ENCODE results near the gene CSNK2B.

CSNK2B gene

DNA sequence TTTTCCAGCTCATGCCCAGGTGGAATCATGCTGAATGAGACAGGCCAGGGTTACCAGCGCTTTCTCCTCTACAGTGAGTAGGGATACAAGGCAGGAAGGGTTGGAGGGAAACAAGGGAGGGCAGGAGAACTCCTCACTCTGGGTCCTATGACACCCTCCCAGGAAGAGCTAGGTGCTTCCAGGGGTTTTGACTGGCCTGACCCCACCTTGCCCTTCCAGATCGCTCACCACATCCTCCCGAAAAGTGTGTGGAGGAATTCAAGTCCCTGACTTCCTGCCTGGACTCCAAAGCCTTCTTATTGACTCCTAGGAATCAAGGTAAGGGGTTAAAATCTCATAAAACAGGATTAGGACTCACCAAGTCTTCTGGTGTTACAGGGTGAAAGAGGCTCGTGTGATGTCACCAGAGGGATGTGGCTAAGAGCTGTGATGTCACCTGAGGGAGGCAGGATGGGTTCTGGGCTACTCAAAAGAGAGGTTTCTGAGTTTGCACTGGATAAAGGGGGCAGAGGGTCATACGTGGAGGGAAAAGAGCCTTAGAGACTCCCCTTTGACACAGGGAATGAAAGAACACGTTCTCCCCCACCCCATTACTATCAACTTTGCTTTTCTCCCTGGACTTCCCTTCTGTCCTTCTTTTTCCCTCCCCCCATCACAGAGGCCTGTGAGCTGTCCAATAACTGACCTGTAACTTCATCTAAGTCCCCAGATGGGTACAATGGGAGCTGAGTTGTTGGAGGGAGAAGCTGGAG, 8.3 kb upstream of the CSNK2B start:
- TF ChIP-seq, protein P1, sequence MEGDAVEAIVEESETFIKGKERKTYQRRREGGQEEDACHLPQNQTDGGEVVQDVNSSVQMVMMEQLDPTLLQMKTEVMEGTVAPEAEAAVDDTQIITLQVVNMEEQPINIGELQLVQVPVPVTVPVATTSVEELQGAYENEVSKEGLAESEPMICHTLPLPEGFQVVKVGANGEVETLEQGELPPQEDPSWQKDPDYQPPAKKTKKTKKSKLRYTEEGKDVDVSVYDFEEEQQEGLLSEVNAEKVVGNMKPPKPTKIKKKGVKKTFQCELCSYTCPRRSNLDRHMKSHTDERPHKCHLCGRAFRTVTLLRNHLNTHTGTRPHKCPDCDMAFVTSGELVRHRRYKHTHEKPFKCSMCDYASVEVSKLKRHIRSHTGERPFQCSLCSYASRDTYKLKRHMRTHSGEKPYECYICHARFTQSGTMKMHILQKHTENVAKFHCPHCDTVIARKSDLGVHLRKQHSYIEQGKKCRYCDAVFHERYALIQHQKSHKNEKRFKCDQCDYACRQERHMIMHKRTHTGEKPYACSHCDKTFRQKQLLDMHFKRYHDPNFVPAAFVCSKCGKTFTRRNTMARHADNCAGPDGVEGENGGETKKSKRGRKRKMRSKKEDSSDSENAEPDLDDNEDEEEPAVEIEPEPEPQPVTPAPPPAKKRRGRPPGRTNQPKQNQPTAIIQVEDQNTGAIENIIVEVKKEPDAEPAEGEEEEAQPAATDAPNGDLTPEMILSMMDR (IDR thresholded peaks at IDR 0.05; ENCODE audit: low read depth, low read length), result no peak
- DNase-seq (ENCODE audit: low read depth in 2 of 2), result no peak
- no peak overlapping the region for H3K4me3 ChIP-seq (replicated peaks in 1 of 2; ENCODE audit: low read depth in 2 of 2, low read length in 2 of 2)

DNA sequence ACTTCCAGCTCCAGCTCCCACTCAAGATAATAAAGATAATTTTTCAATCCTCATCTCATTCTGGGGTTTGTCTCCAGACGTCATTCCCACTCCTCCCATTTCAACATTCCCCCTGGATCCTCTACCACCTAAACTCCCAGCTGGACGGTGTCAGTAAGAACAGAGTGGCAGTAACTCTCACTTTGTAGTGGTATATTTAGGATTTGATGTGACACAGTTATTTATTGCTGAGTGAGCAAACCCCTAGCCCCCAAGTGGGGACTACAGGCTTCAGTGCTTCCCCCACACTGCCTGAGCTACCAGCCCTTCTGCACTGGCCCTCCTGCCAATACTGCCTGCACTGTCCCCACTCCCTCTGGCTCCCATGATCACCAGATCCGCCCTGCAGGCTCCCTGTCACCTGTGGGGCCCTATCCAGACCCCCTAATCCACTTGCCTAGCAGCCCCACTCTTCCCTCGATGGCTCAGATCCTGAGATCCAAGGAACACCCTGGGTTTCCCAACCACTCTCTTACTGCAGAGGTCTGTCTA, 7.7 kb upstream of the CSNK2B start:
- H3K4me3 ChIP-seq (replicated peaks in 1 of 2; ENCODE audit: low read depth in 2 of 2, low read length in 2 of 2), result no peak overlapping the region
- no peak for DNase-seq (ENCODE audit: low read depth in 2 of 2)
- TF ChIP-seq, protein P1 (IDR thresholded peaks at IDR 0.05; ENCODE audit: low read depth, low read length), result no peak

DNA sequence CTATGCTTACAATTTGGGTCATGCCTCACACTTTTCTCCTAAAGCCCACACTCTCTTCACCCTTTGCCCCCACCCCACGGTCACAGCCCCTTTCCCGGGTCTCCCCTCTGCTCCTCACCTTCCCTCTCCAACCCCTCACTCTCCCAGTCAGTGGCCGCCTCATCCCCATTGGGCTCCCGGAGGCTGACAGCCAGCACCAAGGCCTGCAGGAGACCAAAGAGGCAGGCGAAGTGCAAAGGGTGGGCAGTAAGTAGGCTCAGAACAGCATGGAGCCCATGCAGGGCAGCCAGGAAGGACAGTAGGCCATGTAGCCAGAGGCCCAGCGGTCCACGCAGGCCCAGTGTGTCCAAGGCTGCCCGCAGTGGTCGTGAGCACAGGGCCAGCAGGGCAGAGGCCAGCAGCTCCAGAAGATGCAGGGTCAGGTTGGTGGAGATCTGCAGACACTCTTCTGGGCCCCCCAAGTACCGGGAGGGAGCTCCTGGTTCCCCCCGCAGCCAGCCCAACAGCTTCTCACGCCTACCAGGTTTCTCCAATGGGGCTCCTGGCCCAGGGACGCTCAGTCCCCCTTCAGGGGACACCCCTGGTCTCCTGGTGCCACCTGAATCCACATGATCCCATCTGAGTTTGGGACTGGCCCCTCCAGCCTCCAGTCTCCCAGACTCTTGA, 6.8 kb upstream of the CSNK2B start:
- H3K4me3 ChIP-seq (replicated peaks in 1 of 2; ENCODE audit: low read depth in 2 of 2, low read length in 2 of 2), result peak overlapping the region; percentile 88 to 95
- DNase-seq (ENCODE audit: low read depth in 2 of 2), result no peak
- TF ChIP-seq, protein P1 (IDR thresholded peaks at IDR 0.05; ENCODE audit: low read depth, low read length), result no peak

DNA sequence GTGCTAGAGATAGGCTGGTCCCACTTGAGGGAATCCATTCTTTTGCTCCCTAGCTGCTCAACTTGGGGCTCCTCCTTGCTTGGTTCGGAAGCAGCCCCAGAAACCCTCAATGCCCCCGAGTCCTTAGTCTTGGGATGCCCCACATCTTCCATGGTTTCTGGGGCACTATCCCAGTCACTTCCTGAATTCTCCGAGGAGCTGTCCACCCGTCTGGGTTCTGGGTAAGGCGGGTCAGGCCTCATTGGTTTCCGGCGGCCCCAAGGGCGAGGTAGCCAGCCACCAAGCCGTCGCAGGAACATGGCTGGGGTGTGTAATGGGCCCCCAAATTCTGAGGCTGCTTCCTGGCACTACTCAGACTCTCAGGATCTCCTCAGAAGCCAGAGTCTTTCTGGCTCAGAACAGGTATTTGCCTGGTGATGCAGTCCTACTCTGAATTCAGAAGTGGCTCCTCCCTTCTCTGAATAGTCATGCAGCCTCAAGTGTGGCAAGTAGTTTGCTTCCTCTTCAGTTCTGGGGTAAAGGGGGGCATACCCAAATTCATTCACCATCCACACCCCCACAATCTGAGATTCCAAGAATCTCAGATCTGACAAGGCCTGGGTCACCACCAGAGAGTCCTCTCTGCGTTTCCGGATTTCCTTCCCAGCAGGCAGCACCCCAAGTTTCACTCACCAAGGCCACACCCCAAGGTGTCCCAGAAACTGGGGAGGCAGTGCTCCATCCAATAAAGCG, 6.1 kb upstream of the CSNK2B start:
- peak overlapping the region; percentile 88 to 95 for H3K4me3 ChIP-seq (replicated peaks in 1 of 2; ENCODE audit: low read depth in 2 of 2, low read length in 2 of 2)
- peak; percentile 21 to 45 for DNase-seq (ENCODE audit: low read depth in 2 of 2)
- TF ChIP-seq, protein P1 (IDR thresholded peaks at IDR 0.05; ENCODE audit: low read depth, low read length), result no peak

DNA sequence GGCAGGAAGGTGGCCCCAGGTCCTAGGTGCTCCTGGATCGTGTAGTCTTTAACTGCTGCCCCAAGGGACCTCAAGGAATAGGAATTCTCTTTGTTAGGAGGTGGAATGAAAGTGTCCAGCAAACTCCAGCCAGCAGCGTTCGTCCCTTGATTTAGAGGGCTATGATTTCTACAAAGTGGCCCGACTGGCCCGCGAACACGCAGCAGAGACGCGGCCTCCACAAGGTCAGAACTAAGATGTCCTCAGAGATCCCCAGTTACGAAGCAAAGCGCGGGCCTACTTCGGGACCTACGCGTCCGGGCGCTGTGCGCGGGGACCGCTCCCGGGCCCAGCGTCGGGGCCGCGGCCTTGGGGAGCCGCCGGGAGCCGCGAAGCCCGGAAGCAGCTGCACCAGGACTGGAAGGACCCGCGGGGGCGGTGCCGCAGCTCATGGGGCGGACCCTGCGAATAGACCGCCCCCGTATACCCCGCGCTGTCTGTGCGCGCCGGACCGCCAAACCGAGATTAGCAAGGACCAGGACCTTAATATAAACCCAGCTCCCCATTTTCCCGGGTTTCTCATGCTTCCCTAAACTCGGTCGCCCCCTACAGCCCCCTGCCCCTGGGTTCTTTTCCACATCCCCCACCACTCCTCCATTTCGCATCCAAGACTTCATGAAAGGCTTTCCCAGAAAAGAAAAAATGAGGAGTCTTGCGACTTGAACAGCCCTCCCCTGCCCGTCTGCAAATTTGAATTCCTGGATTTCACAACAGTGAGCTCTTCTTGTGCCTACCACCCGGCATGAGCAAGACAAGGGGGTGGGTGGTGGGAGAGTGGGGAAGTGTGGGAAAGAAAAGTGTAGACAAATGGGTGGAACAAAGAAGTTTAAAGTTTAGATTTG, 5.3 kb upstream of the CSNK2B start, which contains the start of gene C6orf47:
Gene C6orf47 (minus strand): TSS at position 398 of the 881 bp plus-strand sequence. CDS start 831 bp downstream, outside the sequence.
- H3K4me3 ChIP-seq (replicated peaks in 1 of 2; ENCODE audit: low read depth in 2 of 2, low read length in 2 of 2), result peak within 1 kb of the TSS; percentile 88 to 95
- DNase-seq (ENCODE audit: low read depth in 2 of 2), result peak; percentile 78 to 87
- TF ChIP-seq, protein P1 (IDR thresholded peaks at IDR 0.05; ENCODE audit: low read depth, low read length), result no peak

Data from cardiac fibroblast (primary cell).